ENCODE data around the gene TAF1.
"Not testable (repeated sequence)": the region's sequence is repeated elsewhere in the genome, so short reads cannot be mapped to it uniquely, and the experiment has no call there.

DNA sequence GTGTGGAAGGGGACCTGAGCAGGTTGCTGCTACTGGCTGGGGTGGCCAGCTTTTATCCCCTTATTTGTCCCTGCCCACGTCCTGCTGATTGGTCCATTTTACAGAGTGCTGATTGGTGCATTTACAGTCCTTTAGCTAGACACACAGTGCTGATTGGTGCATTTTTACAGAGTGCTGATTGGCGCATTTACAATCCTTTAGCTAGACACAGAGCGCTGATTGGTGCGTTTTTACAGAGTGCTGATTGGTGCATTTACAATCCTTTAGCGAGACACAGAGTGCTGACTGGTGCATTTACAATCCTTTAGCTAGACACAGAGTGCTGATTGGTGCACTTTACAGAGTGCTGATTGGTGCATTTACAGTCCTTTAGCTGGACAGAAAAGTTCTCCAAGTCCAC is 135.9 kb downstream of the TAF1 start:
- TF ChIP-seq, protein P1, sequence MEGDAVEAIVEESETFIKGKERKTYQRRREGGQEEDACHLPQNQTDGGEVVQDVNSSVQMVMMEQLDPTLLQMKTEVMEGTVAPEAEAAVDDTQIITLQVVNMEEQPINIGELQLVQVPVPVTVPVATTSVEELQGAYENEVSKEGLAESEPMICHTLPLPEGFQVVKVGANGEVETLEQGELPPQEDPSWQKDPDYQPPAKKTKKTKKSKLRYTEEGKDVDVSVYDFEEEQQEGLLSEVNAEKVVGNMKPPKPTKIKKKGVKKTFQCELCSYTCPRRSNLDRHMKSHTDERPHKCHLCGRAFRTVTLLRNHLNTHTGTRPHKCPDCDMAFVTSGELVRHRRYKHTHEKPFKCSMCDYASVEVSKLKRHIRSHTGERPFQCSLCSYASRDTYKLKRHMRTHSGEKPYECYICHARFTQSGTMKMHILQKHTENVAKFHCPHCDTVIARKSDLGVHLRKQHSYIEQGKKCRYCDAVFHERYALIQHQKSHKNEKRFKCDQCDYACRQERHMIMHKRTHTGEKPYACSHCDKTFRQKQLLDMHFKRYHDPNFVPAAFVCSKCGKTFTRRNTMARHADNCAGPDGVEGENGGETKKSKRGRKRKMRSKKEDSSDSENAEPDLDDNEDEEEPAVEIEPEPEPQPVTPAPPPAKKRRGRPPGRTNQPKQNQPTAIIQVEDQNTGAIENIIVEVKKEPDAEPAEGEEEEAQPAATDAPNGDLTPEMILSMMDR (IDR thresholded peaks at IDR 0.05), result not testable (repeated sequence)
- not testable (repeated sequence) for TF ChIP-seq TCF7L2 (IDR thresholded peaks at IDR 0.05; ENCODE audit: low read depth, low read length)
